Smooth muscle cell of bladder (primary cell): Measurements from ENCODE around the gene LUZP1. TPM values are rescaled to one million over a fixed set of nuclear protein-coding genes. Genes with fewer than 3 reads are reported as not detected.

ENCODE experiments used
- total RNA-seq: library from RNA; depleted of rRNA; stranded (reverse); fragments of >200 nt; gene quantifications from 2 replicates; pipeline ENCODE4 v1.2.3, GENCODE V29; 2014

Gene LUZP1
- 15.1 and 18.9 TPM in 2 replicates for total RNA-seq

GRCh38 chr1:23168445-23169194 is at the start of gene LUZP1:
Gene LUZP1 (minus strand): TSS chr1:23168856.

GRCh38 chr1:23217421-23218115 is 48.9 kb upstream of the LUZP1 start, which contains the start of gene HTR1D:
Gene HTR1D (minus strand): TSS chr1:23217502. CDS start chr1:23194219, 23,283 bp downstream.

Other genes starting within 250 kb of the LUZP1 start
- not detected in 2 replicates for gene LACTBL1, start 196.0 kb downstream of the LUZP1 start, total RNA-seq
- gene TEX46, start 153.0 kb downstream of the LUZP1 start, total RNA-seq: not detected in 2 replicates
- gene KDM1A, start 149.4 kb downstream of the LUZP1 start, total RNA-seq: 94.2 and 99.3 TPM in 2 replicates
- gene HTR1D, start 48.6 kb upstream of the LUZP1 start, total RNA-seq: not detected in 2 replicates
- 70.7 and 78.8 TPM in 2 replicates for gene HNRNPR, start 175.4 kb upstream of the LUZP1 start, total RNA-seq
- gene ZNF436, start 201.0 kb upstream of the LUZP1 start, total RNA-seq: 17.2 and 24.1 TPM in 2 replicates